ENCODE measurements around the gene RPSA.

DNA sequence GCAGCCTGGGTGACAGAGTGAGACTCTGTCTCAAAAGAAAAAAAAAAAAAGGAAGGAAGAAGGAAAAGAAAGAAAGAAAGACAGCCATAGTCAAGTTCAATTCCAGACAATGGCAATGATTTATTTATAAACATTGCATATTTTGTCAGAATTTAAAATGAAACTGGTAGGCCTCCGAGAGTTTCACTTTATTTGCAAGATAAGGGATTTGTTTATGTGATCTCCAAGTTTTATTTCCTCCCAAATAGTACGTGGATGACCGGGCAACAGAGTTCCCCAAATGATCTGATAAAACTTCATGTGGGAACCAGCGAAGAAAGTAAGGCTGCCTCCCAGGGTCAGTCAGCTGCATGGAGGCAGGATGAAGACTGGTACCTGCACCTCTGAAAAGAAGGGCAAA lies 32.4 kb downstream of the RPSA start:
- TF ChIP-seq, protein P1, sequence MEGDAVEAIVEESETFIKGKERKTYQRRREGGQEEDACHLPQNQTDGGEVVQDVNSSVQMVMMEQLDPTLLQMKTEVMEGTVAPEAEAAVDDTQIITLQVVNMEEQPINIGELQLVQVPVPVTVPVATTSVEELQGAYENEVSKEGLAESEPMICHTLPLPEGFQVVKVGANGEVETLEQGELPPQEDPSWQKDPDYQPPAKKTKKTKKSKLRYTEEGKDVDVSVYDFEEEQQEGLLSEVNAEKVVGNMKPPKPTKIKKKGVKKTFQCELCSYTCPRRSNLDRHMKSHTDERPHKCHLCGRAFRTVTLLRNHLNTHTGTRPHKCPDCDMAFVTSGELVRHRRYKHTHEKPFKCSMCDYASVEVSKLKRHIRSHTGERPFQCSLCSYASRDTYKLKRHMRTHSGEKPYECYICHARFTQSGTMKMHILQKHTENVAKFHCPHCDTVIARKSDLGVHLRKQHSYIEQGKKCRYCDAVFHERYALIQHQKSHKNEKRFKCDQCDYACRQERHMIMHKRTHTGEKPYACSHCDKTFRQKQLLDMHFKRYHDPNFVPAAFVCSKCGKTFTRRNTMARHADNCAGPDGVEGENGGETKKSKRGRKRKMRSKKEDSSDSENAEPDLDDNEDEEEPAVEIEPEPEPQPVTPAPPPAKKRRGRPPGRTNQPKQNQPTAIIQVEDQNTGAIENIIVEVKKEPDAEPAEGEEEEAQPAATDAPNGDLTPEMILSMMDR (IDR thresholded peaks at IDR 0.05 in 2 of 3, conservative IDR thresholded peaks at IDR 0.05 in 1 of 3; ENCODE audit: borderline replicate concordance in 1 of 3, insufficient read depth in 1 of 3, low read depth in 2 of 3, low read length in 2 of 3), result no peak
- TF ChIP-seq RAD21 (IDR thresholded peaks at IDR 0.05; ENCODE audit: low read depth), result no peak
- no peak for TF ChIP-seq POLR2AphosphoS5 (IDR thresholded peaks at IDR 0.05; ENCODE audit: low read depth, low read length)
- no peak for TF ChIP-seq SP1 (IDR thresholded peaks at IDR 0.05; ENCODE audit: low read depth)
- no peak for TF ChIP-seq TCF7L2 (IDR thresholded peaks at IDR 0.05; ENCODE audit: borderline replicate concordance, extremely low read depth, insufficient read depth, insufficient read length)
- TF ChIP-seq, protein P2, sequence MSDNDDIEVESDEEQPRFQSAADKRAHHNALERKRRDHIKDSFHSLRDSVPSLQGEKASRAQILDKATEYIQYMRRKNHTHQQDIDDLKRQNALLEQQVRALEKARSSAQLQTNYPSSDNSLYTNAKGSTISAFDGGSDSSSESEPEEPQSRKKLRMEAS (IDR thresholded peaks at IDR 0.05), result no peak
- TF ChIP-seq FOSL1 (IDR thresholded peaks at IDR 0.05; ENCODE audit: low read depth), result no peak
- TF ChIP-seq EZH2 (IDR thresholded peaks at IDR 0.05), result no peak
- no peak for TF ChIP-seq ELF1 (IDR thresholded peaks at IDR 0.05; ENCODE audit: borderline replicate concordance, low read depth)
- no peak for TF ChIP-seq CEBPB (IDR thresholded peaks at IDR 0.05; ENCODE audit: low read depth)
- no peak for TF ChIP-seq YY1 (IDR thresholded peaks at IDR 0.05; ENCODE audit: extremely low read depth, insufficient replicate concordance, low read depth, low read length)
- TF ChIP-seq POLR2A (IDR thresholded peaks at IDR 0.05; ENCODE audit: borderline replicate concordance, extremely low read depth, insufficient read depth, insufficient read length), result no peak
- no peak for TF ChIP-seq ZNF274 (IDR thresholded peaks at IDR 0.05; ENCODE audit: low read depth, low read length)
